22Rv1 (cell line): ENCODE results near the gene ADGRB2.

Experiments used
- H3K27ac ChIP-seq: fragments of 450-650 bp; 2 replicates; pipeline ENCODE4 v1.5.1; 2017
- ZFX ChIP-seq: fragments of 450-650 bp; IDR thresholded peaks from 2 replicates; pipeline ENCODE4 v1.6.1; 2017; ENCODE audit warnings: antibody characterized with exemption, borderline replicate concordance
- TF ChIP-seq, protein P1 (sequence below): fragments of 450-650 bp; IDR thresholded peaks from 2 replicates; pipeline ENCODE4 v1.5.1; 2017; ENCODE audit warnings: mild to moderate bottlenecking

Gene ADGRB2

DNA sequence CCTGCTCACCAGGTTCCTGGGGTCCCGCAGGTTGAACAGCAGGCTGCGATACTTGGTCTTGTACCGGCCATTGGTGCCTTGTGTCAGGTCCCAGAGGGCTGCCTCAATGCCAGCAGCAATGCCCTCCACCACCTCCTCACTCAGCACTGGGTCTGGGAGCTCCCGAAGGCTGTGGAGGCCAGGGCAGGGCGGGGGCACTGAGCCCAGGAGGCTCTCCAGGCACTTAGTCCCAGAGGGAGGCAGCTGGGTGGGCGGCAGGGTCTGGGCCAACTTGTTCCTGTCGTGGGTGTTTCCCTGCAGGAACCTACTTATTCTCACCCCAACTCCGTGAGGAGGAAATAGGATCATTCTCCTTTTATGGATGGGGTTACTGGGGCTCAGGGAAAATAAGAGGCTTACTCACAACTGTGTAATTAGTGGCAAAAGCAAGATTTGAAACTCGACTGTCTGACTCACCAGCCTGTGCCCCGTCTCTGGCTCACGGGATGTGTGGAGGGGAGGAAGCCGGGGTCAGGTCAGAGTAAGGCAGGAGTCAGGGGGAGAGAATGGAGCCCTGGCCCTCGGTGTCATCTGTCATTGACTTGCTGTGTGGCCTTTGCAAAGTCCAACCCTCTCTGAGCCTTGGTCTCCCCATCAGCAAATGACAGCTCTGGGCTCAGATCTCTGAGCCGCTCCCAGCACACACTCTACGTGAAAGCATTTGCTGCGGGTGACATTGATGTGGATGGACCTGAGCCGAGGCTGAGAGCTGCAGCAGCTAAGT is 34.5 kb upstream of the ADGRB2 start:
- TF ChIP-seq, protein P1, sequence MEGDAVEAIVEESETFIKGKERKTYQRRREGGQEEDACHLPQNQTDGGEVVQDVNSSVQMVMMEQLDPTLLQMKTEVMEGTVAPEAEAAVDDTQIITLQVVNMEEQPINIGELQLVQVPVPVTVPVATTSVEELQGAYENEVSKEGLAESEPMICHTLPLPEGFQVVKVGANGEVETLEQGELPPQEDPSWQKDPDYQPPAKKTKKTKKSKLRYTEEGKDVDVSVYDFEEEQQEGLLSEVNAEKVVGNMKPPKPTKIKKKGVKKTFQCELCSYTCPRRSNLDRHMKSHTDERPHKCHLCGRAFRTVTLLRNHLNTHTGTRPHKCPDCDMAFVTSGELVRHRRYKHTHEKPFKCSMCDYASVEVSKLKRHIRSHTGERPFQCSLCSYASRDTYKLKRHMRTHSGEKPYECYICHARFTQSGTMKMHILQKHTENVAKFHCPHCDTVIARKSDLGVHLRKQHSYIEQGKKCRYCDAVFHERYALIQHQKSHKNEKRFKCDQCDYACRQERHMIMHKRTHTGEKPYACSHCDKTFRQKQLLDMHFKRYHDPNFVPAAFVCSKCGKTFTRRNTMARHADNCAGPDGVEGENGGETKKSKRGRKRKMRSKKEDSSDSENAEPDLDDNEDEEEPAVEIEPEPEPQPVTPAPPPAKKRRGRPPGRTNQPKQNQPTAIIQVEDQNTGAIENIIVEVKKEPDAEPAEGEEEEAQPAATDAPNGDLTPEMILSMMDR, result no peak
- TF ChIP-seq ZFX, result no peak
- H3K27ac ChIP-seq, result no peak overlapping the region

DNA sequence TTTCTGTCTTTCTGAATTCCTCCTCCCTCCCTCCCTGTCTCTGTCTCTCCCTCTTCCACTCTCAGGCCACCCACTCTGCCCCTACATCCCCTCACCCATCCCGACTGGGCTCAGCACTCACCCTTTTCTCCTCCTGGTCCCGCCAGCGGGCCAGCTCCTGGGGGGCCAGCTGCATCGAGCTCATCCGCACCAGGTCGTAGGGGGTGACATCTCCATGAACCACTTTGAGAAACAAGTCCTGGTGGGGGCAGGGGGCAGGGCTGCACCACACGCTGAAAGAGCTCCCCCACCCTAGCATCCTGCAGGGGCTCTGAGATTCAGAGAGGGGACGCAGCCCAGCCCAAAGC is 33.9 kb upstream of the ADGRB2 start:
- TF ChIP-seq ZFX, result no peak
- TF ChIP-seq, protein P1, result no peak
- no peak overlapping the region for H3K27ac ChIP-seq

DNA sequence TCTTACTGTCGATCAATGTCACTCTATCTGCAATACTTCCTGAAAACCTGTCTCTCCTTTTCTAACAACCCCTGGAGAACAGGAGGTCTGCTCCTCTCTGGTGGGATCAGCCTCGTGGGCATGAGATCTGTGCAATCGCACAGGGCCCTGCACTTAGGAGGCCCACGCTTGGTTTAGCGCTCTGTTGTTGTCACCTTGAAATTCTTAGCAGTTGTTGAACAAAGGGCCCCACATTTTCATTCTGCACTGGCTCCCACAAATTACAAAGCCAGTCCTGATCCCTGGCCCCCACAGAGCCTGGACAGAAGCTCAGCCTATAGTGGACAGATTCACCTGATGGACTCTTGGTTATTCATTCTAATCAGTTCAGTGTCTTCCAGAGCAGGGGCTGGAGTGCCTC is 33.1 kb upstream of the ADGRB2 start:
- no peak for TF ChIP-seq ZFX
- TF ChIP-seq, protein P1, result no peak

DNA sequence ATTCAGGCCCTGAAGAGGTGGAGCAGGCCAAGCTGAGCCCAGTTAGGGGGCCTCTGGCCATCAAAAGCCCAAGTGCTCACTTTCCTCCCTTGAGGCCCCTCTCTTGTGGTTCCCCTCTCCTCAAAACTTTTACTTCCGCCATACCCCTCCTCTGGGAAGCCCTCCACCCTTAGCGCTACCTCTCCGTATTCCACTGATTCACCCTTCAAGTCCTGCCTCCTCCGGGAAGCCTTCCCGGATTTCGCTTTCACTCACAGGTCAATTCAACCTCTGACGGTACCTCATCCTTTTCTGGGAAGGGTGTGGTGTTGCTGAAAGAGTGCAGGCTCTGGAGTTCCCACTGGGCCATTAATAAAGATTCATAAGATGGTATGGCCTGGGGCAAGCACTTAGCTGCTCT is 32.6 kb upstream of the ADGRB2 start:
- no peak for TF ChIP-seq ZFX
- TF ChIP-seq, protein P1, result no peak
- no peak overlapping the region for H3K27ac ChIP-seq

More for the DNA sequence above, 33.1 kb upstream of the ADGRB2 start:
- no peak overlapping the region for H3K27ac ChIP-seq

DNA sequence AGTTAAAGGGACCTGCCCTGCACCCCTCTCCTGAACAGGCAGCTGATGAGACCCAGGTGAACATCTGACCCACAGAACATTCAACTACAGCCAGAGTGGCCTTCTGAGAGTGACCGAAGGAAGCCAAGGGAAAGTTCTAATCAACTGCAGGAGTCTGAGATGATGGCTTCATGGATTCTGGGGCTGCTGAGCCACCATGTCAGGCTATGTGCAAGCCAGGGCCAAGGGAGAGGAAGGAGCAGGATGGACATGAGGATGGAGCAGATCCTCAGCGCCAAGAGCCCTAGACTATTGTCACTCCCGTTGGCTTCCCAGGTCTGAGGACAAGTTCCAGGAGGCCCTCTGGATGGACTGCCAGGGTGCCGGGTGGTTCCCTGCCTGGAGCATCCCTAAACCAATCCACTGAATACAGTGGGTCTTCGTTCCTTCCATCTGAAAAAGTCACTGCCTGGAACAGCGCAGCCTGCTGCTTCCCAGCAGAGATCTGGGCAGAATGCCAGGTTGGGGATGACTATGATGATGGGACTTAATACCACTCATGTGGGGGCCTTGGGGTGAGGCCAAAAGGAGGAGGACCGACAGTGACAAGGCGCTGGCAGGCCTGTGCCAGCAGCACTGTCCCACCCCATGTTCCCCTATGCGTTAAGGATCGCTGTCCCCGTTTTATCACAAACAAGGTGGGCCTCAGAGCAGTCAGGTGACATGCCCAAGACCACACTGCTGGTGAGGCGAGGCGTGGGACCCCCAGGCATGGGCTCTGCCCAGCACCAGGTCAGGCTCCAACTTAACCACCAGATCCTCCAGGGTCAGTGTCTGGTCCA is 31.9 kb upstream of the ADGRB2 start:
- TF ChIP-seq, protein P1, result no peak
- TF ChIP-seq ZFX, result no peak
- H3K27ac ChIP-seq, result no peak overlapping the region

DNA sequence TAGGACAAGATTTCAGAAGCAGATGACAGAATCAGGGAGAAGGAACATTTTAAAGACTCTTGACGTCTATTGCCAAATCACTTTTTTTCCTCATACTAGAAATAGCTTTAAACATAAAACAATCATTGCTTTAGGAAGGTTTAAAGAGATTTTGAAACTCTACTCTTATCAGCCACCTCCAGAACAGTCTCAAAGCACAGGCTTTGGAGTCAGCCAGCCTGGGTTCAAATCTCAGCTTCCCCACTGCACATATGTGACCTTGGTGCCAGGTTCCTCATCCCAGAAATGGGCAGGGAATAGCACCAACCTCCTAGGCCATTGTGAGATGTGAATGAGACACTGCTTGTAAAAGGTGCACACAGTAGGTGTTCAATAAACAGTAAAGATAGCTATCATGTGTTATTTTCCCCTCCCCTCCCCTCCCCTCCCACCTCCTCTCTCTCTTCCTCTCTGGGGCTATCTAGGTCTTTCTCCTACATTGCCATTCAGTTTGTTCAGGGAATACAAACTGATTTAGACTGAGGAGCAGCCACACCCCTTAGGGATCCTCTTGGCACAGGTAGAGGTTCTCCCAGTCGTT is 31.0 kb upstream of the ADGRB2 start:
- TF ChIP-seq ZFX, result no peak
- TF ChIP-seq, protein P1, result no peak
- H3K27ac ChIP-seq, result no peak overlapping the region
